ENCODE measurements around the gene LHFPL5. TPM values are rescaled to one million over a fixed set of nuclear protein-coding genes. Genes with fewer than 3 reads are reported as not detected.
A peak's percentile ranks its signal among the peaks of the same experiment; 100 is the strongest.

The LHFPL5 gene
- total RNA-seq, 3 donors from 2014 or later = 0.19 TPM; not detected in 2

DNA sequence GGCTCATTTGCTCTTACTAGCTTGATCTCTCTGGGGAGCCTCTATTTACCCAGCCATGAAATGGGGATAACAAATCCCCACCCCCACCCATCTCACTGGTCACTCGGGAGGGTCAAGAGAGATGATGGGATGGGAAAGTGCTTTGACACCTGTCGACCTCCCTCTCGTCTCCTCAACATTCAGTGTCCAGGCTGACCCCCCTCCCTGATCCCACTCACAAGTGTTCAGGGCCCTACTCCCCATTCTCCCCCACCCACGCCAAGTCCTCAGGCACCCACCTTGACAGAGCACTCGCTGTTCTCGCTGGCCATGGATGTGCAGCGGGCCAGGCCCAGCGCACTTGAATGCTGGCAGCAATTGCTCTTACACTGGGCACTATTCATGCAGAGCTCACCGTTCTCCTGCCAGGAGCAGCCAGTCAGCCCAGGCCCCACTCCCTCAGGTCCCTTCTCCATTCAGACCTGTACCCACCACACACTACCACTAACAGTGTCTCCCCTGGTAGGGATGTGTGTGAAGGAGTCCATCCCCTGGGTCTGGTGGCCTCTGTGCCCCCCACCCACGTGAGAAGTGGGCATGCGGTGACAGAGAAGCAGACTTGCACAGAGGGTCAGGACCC is 9.6 kb upstream of the LHFPL5 start:
- no peak for DNase-seq
- TF ChIP-seq, protein P1, sequence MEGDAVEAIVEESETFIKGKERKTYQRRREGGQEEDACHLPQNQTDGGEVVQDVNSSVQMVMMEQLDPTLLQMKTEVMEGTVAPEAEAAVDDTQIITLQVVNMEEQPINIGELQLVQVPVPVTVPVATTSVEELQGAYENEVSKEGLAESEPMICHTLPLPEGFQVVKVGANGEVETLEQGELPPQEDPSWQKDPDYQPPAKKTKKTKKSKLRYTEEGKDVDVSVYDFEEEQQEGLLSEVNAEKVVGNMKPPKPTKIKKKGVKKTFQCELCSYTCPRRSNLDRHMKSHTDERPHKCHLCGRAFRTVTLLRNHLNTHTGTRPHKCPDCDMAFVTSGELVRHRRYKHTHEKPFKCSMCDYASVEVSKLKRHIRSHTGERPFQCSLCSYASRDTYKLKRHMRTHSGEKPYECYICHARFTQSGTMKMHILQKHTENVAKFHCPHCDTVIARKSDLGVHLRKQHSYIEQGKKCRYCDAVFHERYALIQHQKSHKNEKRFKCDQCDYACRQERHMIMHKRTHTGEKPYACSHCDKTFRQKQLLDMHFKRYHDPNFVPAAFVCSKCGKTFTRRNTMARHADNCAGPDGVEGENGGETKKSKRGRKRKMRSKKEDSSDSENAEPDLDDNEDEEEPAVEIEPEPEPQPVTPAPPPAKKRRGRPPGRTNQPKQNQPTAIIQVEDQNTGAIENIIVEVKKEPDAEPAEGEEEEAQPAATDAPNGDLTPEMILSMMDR (IDR thresholded peaks at IDR 0.05) = no peak
- no peaks in the 10 kb centered on the region for H3K36me3 ChIP-seq (ENCODE audit: low read depth)
- H3K4me1 ChIP-seq (ENCODE audit: low read depth) = no peaks in the 10 kb centered on the region
- H3K4me3 ChIP-seq = no peak overlapping the region
- peak; percentile 16 for ATAC-seq
- H3K9me3 ChIP-seq = no peaks in the 10 kb centered on the region
- intact Hi-C loops (cut with DNase I, micrococcal nuclease) = no loop called here

DNA sequence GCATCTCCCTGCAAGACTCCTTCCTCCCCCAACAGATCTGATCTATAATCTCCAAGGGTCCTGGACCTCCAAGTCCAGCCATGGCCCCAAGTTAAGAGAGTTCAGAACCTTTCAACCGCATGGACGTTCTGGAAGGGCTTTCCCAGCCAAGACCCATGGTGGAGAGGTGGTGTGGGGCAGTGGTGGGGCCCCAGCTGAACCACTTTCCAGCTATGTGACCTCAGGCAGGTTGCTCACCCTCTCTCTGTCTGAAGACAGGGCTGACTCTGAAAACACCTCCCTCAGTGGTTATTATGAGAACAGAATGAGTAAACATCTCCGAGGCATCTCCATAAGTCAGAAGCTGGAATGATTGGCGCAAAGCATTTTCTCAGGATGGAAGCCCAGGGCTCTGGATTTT is 8.9 kb upstream of the LHFPL5 start:
- intact Hi-C loops (cut with DNase I, micrococcal nuclease) = no loop called here
- ATAC-seq (no peak), DNase-seq (no peak)
- no peak overlapping the region for H3K4me3 ChIP-seq
- TF ChIP-seq, protein P1 (IDR thresholded peaks at IDR 0.05) = no peak
- H3K36me3 ChIP-seq (ENCODE audit: low read depth) = no peaks in the 10 kb centered on the region
- no peaks in the 10 kb centered on the region for H3K9me3 ChIP-seq
- H3K4me1 ChIP-seq (ENCODE audit: low read depth) = no peaks in the 10 kb centered on the region

DNA sequence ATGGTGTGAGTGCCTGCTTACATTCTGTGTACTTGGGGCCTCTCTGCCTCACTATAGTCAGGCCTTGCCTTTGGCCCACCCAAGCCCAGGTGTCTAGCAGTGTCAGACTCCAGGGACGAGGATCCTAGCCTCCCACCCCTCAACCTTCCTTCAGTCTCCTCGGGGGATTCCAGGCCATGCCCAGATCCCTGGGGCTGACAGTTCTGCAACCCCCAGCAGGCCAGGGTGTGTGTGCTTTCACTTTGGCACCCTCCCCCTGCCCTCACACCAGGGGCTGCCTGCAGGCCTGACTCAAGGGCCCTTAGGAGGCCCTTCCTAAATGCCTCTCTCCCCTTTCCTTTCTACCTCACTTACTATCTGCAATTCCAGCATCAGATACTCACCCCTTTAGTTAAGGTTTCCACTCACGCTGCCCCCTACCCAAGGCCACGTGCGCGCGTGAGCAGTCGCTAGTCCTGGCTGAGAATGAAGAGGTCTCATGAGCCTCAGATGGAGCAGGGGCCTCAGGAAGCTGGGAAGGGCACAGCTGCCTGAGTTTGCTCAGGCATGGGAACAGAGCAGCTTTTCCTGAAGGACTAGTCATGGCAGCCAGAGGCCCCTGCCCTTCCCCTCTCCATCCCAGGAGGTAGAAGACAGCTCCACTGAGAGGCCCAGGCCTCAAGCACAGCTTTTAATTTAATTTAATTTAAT is 7.2 kb upstream of the LHFPL5 start:
- TF ChIP-seq, protein P1 (IDR thresholded peaks at IDR 0.05) = no peak
- H3K9me3 ChIP-seq = no peaks in the 10 kb centered on the region
- DNase-seq (no peak), ATAC-seq (no peak)
- no peak overlapping the region for H3K4me3 ChIP-seq
- intact Hi-C loops (cut with DNase I, micrococcal nuclease) = no loop called here
- no peaks in the 10 kb centered on the region for H3K4me1 ChIP-seq (ENCODE audit: low read depth)
- H3K36me3 ChIP-seq (ENCODE audit: low read depth) = no peaks in the 10 kb centered on the region

DNA sequence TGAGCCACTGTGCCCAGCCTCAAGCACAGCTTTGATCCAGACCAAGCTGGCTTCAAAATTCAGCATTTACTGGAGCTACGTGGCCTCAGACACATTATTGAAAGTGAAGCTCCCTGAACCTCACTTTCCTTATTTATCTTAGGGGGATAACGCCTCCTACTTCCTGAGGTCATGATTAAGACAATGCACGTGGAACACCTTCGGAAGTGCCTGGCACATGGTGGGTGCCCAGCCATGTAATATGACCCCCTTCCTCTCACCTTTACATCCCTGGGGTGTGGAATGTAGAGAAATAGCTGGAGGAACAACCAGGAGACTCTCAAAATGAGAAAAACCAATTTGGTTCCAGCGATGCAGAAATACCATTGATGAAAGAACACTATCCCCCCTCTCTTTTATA is 6.4 kb upstream of the LHFPL5 start:
- no peak for DNase-seq
- no peaks in the 10 kb centered on the region for H3K9me3 ChIP-seq
- TF ChIP-seq, protein P1 (IDR thresholded peaks at IDR 0.05) = no peak
- H3K4me3 ChIP-seq = no peak overlapping the region
- H3K4me1 ChIP-seq (ENCODE audit: low read depth) = no peaks in the 10 kb centered on the region
- no peaks in the 10 kb centered on the region for H3K36me3 ChIP-seq (ENCODE audit: low read depth)
- intact Hi-C loops (cut with DNase I, micrococcal nuclease) = no loop called here
- no peak for ATAC-seq

DNA sequence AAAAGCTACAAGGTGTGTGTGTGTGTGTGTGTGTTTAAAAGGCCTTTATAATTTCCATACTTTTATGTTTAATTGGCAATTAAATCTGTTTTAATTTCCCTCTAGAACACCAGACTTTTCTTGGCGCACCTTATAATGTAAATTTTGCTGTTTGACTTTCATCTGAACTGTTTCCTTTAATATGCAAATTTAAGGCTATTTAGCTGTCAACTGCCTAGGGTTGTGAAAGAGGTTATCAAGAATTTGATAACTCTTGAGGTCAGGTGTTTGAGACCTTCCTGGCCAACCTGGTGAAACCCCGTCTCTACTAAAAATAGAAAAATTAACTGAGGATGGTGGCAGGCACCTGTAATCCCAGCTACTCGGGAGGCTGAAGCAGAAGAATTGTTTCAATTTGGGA is 4.0 kb upstream of the LHFPL5 start:
- DNase-seq = no peak
- TF ChIP-seq, protein P1 (IDR thresholded peaks at IDR 0.05) = no peak
- Histone ChIP-seq H3K4me1 (ENCODE audit: low read depth) (peaks cover 5% of the 10 kb centered on the region), H3K36me3 (ENCODE audit: low read depth) (no peaks in the 10 kb centered on the region), H3K4me3 (no peak overlapping the region), H3K9me3 (no peaks in the 10 kb centered on the region)
- no peak for ATAC-seq
- intact Hi-C loops (cut with DNase I, micrococcal nuclease) = no loop called here
